GM23338 (cell line): ENCODE measurements around the gene KRTAP1-4.

Source experiments
- CREB1 ChIP-seq: fragments of 250-450 bp; sonication (Bioruptor Pico); IDR thresholded peaks from 2 replicates; pipeline ENCODE4 v1.5.0; 2020; ENCODE audit warnings: low read depth, mild to moderate bottlenecking, moderate library complexity
- EZH2 ChIP-seq: fragments of 200-600 bp; sonication (generic); IDR thresholded peaks from one replicate; pipeline ENCODE4 v1.8.0; 2017; ENCODE audit warnings: antibody characterized with exemption, mild to moderate bottlenecking, low read depth; ENCODE audit not compliant: unreplicated experiment
- EZH2phosphoT487 ChIP-seq: fragments of 200-600 bp; sonication (generic); IDR thresholded peaks from one replicate; pipeline ENCODE4 v1.8.1; 2018; ENCODE audit warnings: antibody characterized with exemption; ENCODE audit not compliant: unreplicated experiment
- JUNB ChIP-seq: IDR thresholded peaks from one replicate; pipeline ENCODE4 v1.6.1; 2016; ENCODE audit warnings: antibody characterized with exemption; ENCODE audit not compliant: unreplicated experiment
- NANOG ChIP-seq: IDR thresholded peaks from 2 replicates; pipeline ENCODE4 v1.6.1; 2016; ENCODE audit warnings: antibody characterized with exemption, borderline replicate concordance
- POLR2AphosphoS5 ChIP-seq: IDR thresholded peaks from 2 replicates; pipeline ENCODE4 v1.6.1; 2016; ENCODE audit warnings: antibody characterized with exemption, low read depth
- REST ChIP-seq: IDR thresholded peaks from one replicate; pipeline ENCODE4 v1.6.1; 2018; ENCODE audit warnings: antibody characterized with exemption; ENCODE audit not compliant: unreplicated experiment
- TF ChIP-seq, protein P1 (sequence below), 2 experiments: fragments of 200-600 bp in 1 of 2; sonication (generic) in 1 of 2; conservative IDR thresholded peaks; 2 replicates each; pipeline versions ENCODE4 v1.5.1 to v1.6.1; 2016 to 2017; ENCODE audit warnings: antibody characterized with exemption in 2 of 2, low read depth in 2 of 2, mild to moderate bottlenecking in 2 of 2, moderate library complexity in 1 of 2

DNA sequence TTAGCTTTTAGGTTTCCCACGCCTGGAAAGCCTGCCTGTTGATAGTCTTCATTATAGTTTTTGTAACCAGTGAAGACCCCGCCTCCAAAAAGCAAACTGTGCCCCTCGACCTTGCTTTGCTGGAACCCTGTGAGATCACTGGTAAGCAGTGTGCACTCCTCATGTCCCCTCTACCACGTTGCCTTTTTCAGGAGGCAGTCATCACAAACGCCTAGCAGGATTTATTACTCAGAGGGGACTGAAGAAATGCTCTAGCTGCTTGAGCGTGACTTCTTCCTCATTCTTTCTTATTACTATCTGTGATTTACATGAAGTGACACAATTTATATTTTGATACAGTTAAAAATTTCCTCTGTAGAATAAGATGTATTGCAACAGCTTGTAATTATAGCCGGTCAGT is 14.5 kb downstream of the KRTAP1-4 start:
- TF ChIP-seq EZH2phosphoT487 (no peak), POLR2AphosphoS5 (no peak), EZH2 (no peak), JUNB (no peak), REST (no peak), CREB1 (CRISPR knock-in tag) (no peak), NANOG (no peak)
- TF ChIP-seq, protein P1, sequence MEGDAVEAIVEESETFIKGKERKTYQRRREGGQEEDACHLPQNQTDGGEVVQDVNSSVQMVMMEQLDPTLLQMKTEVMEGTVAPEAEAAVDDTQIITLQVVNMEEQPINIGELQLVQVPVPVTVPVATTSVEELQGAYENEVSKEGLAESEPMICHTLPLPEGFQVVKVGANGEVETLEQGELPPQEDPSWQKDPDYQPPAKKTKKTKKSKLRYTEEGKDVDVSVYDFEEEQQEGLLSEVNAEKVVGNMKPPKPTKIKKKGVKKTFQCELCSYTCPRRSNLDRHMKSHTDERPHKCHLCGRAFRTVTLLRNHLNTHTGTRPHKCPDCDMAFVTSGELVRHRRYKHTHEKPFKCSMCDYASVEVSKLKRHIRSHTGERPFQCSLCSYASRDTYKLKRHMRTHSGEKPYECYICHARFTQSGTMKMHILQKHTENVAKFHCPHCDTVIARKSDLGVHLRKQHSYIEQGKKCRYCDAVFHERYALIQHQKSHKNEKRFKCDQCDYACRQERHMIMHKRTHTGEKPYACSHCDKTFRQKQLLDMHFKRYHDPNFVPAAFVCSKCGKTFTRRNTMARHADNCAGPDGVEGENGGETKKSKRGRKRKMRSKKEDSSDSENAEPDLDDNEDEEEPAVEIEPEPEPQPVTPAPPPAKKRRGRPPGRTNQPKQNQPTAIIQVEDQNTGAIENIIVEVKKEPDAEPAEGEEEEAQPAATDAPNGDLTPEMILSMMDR (conservative IDR thresholded peaks at IDR 0.05; ENCODE audit: low read depth in 2 of 2) = no peak
